HuH-7.5 (cell line): ENCODE data around the gene OPTC.
"Not testable (repeated sequence)": the region's sequence is repeated elsewhere in the genome, so short reads cannot be mapped to it uniquely, and the experiment has no call there.

ENCODE experiments used
- DNase-seq: peaks from one replicate; pipeline ENCODE4 v3.0.0; 2011; ENCODE audit warnings: low spot score

OPTC gene

GRCh38 chr1:203493901-203494300 lies at the start of gene OPTC:
Gene OPTC (plus strand): TSS chr1:203494153. CDS start chr1:203496006, 1,853 bp downstream.
- no peak for DNase-seq

DNA sequence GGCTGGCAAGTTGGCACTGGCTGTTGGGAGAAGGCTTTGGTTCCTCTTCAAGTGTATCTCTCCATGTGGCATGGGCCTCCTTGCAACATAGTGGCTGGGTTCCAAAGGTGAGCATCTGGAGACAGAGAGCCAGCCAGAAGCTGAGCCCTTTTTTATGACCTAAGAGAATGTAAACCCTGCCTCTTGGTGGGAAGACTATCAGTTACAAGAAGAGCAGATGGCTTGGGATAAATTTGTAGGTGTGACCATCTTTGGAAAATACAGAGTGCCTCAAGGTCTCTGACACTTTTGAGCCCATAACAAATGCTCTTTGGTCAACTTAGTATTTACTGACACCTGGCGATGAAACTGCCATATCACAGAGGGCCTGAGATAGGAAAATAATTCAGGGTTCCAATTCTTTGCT lies 49.8 kb upstream of the OPTC start:
- DNase-seq: no peak

- no peak for DNase-seq
Measured at GRCh38 chr1:203447151-203447550, 46.8 kb upstream of the OPTC start.

DNA sequence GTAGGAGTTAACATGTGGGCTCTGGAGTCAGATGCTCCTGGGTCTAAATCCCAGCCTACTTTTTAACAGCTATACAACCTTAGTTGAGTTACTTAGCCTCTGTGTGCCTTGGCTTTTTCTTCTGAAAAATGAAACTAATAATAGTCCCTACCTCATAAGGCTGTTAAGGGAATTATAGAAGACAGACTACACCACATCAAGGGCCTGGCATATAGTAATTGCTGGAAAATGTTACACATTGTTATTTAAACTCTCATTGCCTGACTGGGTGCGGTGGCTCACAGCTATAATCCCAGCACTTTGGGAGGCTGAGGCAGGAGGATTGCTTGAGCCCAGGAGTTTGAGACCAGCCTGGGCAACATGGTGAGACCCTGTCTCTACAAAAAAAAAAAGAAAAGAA lies 46.4 kb upstream of the OPTC start:
- not testable (repeated sequence) for DNase-seq

- no peak for DNase-seq
Measured at GRCh38 chr1:203448521-203449061, 45.4 kb upstream of the OPTC start.

- DNase-seq: no peak
Measured at GRCh38 chr1:203450001-203450400, 44.0 kb upstream of the OPTC start.

- no peak for DNase-seq
Measured at GRCh38 chr1:203450479-203451149, 43.3 kb upstream of the OPTC start.

GRCh38 chr1:203451836-203452784 lies 41.8 kb upstream of the OPTC start:
- no peak for DNase-seq

DNA sequence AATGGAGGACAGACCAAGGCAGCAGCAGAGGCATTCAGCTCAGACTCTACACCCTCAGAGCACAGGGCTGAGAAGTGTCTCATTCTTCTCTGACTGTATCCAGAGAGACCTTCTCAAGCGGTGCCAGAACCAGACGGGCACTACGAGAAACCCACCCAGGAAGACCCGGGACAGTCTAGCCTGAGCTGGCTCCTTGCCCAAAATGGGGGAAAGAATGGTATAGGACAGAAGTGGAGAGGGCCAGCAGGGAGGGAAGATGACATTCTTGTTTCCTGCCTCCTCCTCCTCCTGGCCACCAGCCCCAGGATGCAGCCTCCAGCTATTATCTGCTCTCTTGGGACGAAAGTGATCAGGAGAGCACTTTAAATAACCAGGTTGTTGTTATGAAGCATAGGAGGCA lies 40.9 kb upstream of the OPTC start:
- no peak for DNase-seq

- DNase-seq: no peak
Measured at GRCh38 chr1:203453616-203454015, 40.3 kb upstream of the OPTC start.

DNA sequence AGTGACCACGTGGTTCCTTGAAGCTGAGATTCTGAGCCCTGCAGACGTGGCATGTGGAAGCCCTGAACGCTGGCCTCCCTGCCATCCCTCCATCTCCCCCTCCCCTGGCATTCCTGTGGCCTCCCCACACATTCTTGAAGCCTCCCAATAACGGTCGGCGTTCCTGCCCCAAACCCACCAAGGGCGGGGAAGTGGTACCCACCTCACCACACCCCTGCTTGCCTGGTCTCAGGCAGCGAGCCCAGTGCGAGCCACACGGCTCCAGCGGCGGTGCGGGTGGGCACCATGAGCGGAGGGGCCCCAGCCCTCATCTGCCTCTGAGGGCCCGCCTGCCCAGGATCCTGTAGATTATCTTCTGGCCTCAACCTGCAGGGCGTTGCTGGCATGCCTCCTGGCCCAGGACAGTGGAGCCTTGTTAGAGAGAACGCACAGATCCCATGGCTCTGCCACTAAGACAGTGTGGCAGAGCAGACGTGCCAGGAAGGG lies 38.9 kb upstream of the OPTC start:
- DNase-seq: no peak

DNA sequence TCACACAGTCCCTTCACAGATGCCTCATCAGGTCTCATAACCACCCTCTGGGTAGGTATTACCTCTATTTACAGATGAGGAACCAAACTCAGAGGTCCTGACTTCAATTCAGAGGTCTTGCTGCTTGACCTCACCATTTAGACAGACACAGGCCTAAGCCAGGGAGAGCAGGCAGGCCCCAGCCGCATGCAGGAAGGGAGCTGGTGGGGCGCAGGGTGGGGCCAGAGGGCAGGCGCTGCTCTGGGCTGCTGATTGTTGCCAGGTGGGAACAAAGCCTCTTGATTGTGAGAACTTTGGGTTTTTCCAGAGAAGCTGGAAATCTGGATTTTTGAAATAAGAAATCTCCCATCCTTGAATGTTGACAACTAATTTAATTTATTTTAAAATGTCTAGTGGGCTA lies 38.2 kb upstream of the OPTC start:
- DNase-seq: no peak

DNA sequence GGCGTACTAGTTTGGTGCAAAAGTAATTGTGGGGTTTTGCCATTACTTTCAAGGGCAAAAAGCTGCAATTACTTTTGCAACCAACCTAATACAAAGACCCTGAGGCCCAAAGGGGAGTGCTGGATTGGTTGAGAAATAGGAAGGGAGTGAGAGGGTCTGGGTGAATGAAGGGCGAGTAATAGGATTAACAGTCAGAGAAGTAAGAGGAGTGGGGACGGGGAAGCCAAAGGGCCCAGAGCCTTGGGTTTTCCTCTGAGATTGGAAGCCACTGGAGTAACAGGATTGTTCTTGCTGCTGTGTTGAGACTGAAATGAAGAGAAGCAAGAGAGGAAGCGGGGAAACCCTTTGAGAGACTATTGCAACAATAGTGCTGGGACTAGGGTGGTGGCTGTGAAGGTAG lies 37.4 kb upstream of the OPTC start:
- no peak for DNase-seq

- DNase-seq: no peak
Measured at GRCh38 chr1:203458078-203458477, 35.9 kb upstream of the OPTC start.

- no peak for DNase-seq
Measured at GRCh38 chr1:203459671-203460201, 34.2 kb upstream of the OPTC start.

- DNase-seq: no peak
Measured at GRCh38 chr1:203461717-203462116, 32.2 kb upstream of the OPTC start.

DNA sequence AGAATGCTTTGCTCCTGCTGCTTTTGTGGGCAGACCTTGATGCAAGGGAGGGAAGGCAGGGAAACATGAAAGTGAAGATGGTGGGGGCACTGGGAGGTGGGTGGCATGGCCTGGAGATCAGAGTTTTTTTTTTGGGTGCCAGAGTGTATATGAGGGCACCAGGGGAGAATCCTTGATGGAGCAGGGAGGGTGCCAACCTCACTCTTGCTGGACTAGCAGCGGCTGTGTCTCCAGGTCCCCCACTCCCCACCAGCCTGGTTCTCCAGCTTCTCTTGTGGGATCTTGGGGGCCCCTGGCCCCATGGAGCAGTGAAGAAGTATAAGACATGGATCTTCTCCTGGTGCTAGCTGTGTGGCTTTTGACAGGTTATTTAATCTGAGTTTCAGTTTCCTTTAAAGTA lies 31.8 kb upstream of the OPTC start:
- DNase-seq: no peak

DNA sequence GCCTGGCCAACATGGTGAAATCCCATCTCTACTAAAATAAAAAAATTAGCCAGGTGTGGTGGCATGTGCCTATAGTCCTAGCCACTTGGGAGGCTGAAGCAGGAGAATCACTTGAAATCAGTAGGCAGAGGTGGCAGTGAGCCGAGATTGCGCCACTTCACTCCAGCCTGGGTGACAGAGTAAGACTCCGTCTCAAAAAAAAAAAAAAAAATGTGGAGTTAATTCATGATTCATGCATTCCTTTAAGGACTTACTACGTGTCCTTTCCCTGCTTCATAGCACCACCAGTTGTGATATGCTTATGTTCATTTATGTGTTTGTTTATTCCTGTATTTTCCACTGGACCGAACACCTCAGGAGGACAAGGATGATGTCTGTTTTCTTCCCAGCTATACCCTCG lies 31.1 kb upstream of the OPTC start:
- DNase-seq: no peak

GRCh38 chr1:203463469-203464062 lies 30.4 kb upstream of the OPTC start:
- no peak for DNase-seq

DNA sequence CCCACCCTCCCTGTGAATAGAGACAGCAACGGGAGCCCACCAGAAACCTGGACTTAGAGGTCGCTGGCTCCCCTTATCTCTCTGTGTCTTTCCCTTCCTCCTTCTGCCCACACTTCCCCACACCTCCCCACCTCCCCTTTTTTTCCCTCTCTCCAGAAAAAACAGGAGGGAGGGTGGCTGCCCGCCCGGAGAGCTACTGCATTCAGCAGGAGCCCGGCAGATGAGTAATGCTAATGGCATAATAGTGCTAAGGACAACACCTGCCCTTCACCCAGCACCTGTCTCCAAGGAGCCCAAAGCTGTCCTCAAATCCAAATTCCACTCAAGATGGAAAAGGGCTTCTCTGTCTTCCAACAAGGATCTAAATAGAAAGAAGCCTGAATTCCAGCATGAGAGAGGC lies 29.7 kb upstream of the OPTC start:
- DNase-seq: no peak

DNA sequence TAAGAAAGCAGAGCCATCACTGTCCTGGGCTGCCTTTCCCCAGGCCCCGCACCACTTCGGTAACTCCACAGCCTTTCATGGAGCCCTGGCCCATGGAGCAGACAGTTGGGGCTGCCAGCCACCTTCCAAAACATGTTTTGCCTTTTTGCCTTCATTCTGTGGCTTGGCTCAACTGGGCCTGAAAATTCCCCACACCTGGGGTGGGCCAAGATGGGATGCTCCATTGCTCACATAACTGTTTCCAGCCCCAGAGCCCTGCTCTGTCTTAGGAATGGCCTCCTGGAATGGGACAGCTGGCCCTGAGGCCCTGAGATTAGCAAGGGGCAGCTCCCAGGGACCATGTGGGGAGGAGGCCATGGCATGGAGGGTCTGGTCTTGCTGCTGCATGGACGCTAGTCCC lies 29.2 kb upstream of the OPTC start:
- DNase-seq: no peak

DNA sequence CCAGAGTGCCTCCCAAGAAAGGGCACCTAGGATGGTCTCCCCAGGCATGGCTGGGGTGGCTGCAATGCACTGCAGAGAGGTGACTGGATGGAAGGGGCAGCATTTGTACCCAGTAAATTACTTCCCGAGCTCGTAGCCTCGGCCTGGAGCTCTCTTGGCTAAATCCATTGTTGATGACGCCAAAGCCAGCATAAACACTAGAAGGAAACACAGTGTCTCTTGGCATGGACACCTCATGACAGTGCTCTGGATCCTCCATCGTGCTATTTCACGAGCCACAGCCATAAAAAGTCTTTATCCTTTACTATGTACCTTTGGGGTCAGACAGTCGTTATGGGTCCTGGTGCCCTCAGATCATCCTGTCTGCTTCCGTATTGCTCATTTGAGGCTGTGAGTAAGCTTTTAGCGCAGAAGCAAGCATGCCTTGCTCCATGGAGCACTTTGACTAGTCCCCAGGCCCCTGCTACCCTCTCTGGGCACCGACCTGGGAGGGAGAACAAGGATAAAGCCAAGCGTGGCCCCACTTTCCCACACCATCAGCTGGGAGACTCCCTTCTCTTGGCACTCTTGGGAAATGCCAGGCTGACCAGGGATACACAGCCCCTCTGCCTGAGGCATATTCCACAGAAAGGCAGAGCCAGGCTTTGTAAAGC lies 28.7 kb upstream of the OPTC start:
- no peak for DNase-seq
